IPS-11a (cell line): ENCODE measurements around the gene ABHD15.

Experiments used
- H3K4me3 ChIP-seq: one replicate; pipeline ENCODE4 v1.5.1; 2013; ENCODE audit warnings: low read depth, low read length, control low read depth

The ABHD15 gene

GRCh38 chr17:29544066-29544465 is 22.8 kb downstream of the ABHD15 start:
- no peak overlapping the region for H3K4me3 ChIP-seq

GRCh38 chr17:29533976-29534375 is 32.9 kb downstream of the ABHD15 start:
- no peak overlapping the region for H3K4me3 ChIP-seq

GRCh38 chr17:29526322-29526721 is 40.5 kb downstream of the ABHD15 start:
- H3K4me3 ChIP-seq, result no peak overlapping the region

- no peak overlapping the region for H3K4me3 ChIP-seq
Observed at GRCh38 chr17:29524692-29525091, 42.1 kb downstream of the ABHD15 start.

- H3K4me3 ChIP-seq, result no peak overlapping the region
Observed at GRCh38 chr17:29518359-29518758, 48.5 kb downstream of the ABHD15 start.

GRCh38 chr17:29514792-29515191 is 52.0 kb downstream of the ABHD15 start:
- no peak overlapping the region for H3K4me3 ChIP-seq

- H3K4me3 ChIP-seq, result no peak overlapping the region
Observed at GRCh38 chr17:29510953-29511352, 55.9 kb downstream of the ABHD15 start.
